Effector memory CD4-positive, alpha-beta T cell (primary cell): ENCODE results near the gene RAB1A.

Experiments
- DNase-seq, 3 donors: peaks; one replicate each; pipeline ENCODE4 v3.0.0-alpha.2; 2020
- H3K27ac ChIP-seq: 2 replicates; pipeline ENCODE4 v1.7.0; 2013; ENCODE audit warnings: mild to moderate bottlenecking, low read length, moderate library complexity; ENCODE audit not compliant: insufficient read depth, poor library complexity, severe bottlenecking
- H3K27me3 ChIP-seq: replicated peaks from 2 replicates; pipeline ENCODE4 v1.7.0; 2013; ENCODE audit warnings: mild to moderate bottlenecking, low read length; ENCODE audit not compliant: insufficient read depth, control insufficient read depth, poor library complexity, severe bottlenecking
- H3K36me3 ChIP-seq: 2 replicates; pipeline ENCODE4 v1.7.0; 2013; ENCODE audit warnings: mild to moderate bottlenecking, low read length, moderate library complexity; ENCODE audit not compliant: control insufficient read depth, insufficient read depth
- H3K4me1 ChIP-seq: 2 replicates; pipeline ENCODE4 v1.7.0; 2013; ENCODE audit warnings: low read length, mild to moderate bottlenecking; ENCODE audit not compliant: control insufficient read depth, insufficient read depth, poor library complexity, severe bottlenecking
- H3K4me3 ChIP-seq: 2 replicates; pipeline ENCODE4 v1.7.0; 2013; ENCODE audit warnings: low read length, low read depth, mild to moderate bottlenecking; ENCODE audit not compliant: insufficient read depth, poor library complexity, severe bottlenecking
- H3K9me3 ChIP-seq: 2 replicates; pipeline ENCODE4 v1.7.0; 2013; ENCODE audit warnings: mild to moderate bottlenecking, low read length, moderate library complexity; ENCODE audit not compliant: control insufficient read depth

Gene RAB1A

DNA sequence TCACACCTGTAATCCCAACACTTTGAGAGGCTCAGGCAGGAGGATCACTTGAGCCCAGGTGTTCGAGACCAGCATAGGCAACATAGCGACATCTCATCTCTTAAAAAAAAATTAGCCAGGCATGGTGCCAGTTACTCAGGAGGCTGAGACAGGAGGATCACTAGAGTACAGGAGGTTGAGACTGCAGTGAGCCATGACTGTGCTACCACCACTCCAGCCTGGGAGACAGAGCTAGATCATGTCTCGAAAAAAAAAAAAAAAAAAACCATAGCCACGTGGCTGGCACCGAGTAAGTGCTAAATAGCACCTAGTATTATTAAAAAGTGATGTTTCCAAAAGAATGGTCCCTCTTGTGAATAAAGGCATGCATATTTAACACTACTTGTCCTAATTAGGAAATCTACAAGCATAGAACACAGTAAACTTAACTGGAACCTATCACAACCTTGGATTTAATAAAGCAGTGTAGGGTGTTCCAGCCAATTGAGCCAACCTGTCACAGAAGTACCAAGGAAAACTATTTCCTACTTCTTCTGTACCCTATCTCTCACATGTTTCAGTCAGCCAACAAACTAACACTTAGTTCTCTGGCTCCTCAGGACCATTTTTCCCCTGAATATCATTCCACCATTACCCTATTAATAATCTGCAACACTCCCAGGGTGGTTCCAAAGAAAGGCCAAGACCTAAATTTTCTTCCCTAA, 8.8 kb downstream of the RAB1A start:
- Histone ChIP-seq H3K4me1 (peaks cover 9% of the 10 kb centered on the region), H3K27ac (no peak overlapping the region), H3K36me3 (no peaks in the 10 kb centered on the region)

DNA sequence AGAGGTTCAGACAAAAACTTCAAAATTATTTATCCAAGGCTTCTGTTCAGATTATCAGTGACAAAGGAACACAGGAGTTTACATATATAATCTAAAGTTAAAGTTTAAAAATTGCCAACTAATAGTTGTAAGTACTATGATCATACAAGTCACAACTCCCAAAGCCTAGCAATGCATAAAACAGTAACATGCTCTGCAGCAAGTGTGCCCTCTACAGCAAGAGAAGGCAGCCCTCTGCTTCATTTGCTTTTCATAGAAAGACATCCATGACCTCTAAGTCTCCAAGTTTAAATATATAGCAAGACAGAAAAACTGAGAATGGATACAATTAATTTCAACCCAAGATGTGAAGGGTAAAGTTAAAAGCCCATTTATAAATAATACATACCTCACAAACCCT, 13.3 kb downstream of the RAB1A start:
- H3K27ac ChIP-seq, result no peak overlapping the region
- H3K9me3 ChIP-seq, result no peaks in the 10 kb centered on the region
- H3K4me3 ChIP-seq, result no peak overlapping the region
- DNase-seq, result no peak
- no peaks in the 10 kb centered on the region for H3K27me3 ChIP-seq
- peaks cover 4% of the 10 kb centered on the region for H3K4me1 ChIP-seq
- H3K36me3 ChIP-seq, result no peaks in the 10 kb centered on the region

More for the DNA sequence above, 8.8 kb downstream of the RAB1A start:
- Histone ChIP-seq H3K4me3 (no peak overlapping the region), H3K9me3 (no peaks in the 10 kb centered on the region), H3K27me3 (no peaks in the 10 kb centered on the region)
- no peak for DNase-seq

DNA sequence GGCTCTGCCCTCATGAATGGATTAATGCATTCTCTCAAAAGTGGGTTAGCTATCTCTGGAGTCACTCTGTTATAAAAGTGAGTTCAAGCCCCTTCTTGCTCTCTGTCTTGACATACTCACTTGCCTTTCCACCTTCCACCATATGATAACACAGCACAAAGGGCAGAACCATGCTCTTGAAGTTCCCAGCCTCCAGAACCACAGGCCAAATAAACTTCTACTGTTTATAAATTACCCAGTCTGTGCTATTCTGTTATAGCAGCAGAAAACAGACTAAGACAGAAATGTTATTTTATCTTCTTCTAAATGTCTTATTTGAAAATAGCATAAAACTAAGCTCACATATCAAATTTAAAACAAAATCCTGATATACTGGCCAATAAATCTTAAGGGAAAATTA, 15.0 kb downstream of the RAB1A start:
- Histone ChIP-seq H3K36me3 (peaks cover 3% of the 10 kb centered on the region), H3K9me3 (no peaks in the 10 kb centered on the region), H3K4me1 (peaks cover 4% of the 10 kb centered on the region), H3K27me3 (no peaks in the 10 kb centered on the region), H3K27ac (no peak overlapping the region), H3K4me3 (no peak overlapping the region)
- no peak for DNase-seq

DNA sequence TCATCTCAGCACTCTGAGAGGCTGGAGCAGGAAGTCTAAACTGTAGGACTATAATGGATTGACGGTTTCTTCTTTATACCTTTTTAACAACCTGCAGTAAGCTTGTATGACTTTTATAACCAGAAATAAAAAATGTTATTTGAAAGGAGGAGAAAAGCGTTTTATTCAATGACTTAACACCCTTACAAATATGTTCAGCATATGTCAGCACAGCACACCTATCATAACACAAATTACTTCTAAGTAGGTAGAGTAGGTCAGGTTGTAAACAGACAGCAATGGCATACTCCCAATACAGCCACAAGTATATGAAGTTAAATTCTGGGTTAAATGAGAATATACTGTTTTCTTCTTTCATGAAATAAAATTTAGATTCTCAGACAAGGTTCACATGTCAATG, 16.1 kb downstream of the RAB1A start:
- Histone ChIP-seq H3K4me1 (peaks cover 4% of the 10 kb centered on the region), H3K9me3 (no peaks in the 10 kb centered on the region), H3K27me3 (no peaks in the 10 kb centered on the region), H3K27ac (no peak overlapping the region), H3K4me3 (no peak overlapping the region), H3K36me3 (peaks cover 3% of the 10 kb centered on the region)
- DNase-seq, result no peak

DNA sequence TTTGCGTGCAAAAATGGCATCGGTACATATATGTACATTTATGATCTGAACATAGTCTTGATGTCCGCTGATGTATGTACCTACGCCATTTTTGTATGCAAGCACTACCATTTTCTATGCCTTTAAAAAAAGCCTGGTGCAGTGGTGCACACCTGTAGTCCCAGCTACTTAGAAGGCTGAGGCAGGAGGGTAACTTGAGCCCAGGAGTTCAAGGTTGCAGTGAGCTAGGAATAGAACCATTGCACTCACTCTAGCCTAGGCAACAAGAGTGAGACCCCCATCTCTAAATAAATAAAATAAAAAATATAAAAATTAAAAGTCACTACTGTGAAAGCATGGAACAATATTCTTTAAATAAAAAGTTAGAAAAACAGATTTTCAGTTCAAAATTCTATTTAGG, 16.7 kb downstream of the RAB1A start:
- no peaks in the 10 kb centered on the region for H3K27me3 ChIP-seq
- peaks cover 4% of the 10 kb centered on the region for H3K4me1 ChIP-seq
- H3K36me3 ChIP-seq, result peaks cover 3% of the 10 kb centered on the region
- no peaks in the 10 kb centered on the region for H3K9me3 ChIP-seq
- no peak for DNase-seq
- H3K27ac ChIP-seq, result no peak overlapping the region
- no peak overlapping the region for H3K4me3 ChIP-seq

DNA sequence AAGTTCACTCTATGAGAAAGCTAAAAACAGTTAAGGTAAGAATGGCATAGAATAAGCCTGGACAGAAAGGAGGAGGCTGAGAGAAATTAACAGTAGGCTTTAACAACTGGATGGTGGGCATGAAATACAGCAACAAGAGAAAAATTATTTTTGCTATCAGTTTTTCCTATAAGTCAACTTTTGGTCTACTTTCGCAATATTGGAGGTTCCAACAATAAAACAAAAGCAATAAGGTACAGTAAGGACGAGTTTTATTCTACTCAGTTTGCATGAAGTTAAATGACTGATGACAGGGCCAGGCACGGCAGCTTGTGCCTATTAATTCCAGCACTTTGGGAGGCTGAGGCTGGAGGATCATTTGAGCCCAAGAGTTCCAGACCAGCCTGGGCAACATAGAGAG, 17.3 kb downstream of the RAB1A start:
- DNase-seq, result no peak
- no peaks in the 10 kb centered on the region for H3K27me3 ChIP-seq
- H3K4me3 ChIP-seq, result no peak overlapping the region
- peaks cover 4% of the 10 kb centered on the region for H3K4me1 ChIP-seq
- H3K36me3 ChIP-seq, result peaks cover 3% of the 10 kb centered on the region
- H3K27ac ChIP-seq, result no peak overlapping the region
- H3K9me3 ChIP-seq, result no peaks in the 10 kb centered on the region

DNA sequence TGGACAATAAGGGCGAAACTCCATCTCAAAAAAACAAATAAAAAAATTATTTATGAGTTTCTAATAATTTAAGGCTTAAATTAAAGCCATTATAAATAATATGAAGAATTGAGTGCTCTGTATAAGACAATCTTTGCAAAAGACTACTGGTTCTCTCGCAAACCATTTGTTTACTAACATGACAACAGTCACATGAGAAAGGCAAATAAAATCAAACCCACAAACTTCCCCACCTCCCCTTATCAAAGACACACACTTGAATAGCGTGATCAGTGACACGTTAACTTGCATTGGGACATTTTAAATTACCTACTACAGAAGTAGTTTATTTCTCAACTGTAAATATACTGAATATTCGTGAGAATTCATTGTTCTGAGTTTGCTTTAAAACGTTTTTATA, 21.1 kb downstream of the RAB1A start:
- Histone ChIP-seq H3K9me3 (no peaks in the 10 kb centered on the region), H3K4me3 (no peak overlapping the region), H3K27me3 (no peaks in the 10 kb centered on the region), H3K36me3 (peaks cover 9% of the 10 kb centered on the region), H3K27ac (no peak overlapping the region), H3K4me1 (peaks cover under 1% of the 10 kb centered on the region)
- no peak for DNase-seq

DNA sequence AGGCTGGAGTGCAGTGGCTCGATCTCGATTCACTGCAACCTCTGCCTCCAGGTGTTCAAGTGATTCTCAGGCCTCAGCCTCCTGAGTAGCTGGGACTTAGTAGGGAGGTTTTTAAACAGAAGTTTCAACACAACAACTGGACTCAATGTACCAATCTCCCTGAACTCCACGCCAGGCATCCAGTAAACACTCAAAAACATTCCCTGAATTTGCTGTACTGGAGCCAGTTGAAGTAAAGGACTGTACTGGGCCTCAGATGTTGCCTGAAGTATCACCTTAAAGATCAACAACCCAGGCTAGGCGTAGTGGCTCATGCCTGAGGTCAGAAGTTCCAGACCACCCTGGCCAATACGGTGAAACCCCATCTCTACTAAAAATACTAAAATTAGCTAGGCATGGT, 22.4 kb downstream of the RAB1A start:
- no peaks in the 10 kb centered on the region for H3K27me3 ChIP-seq
- no peak overlapping the region for H3K27ac ChIP-seq
- no peaks in the 10 kb centered on the region for H3K9me3 ChIP-seq
- H3K36me3 ChIP-seq, result peaks cover 10% of the 10 kb centered on the region
- no peaks in the 10 kb centered on the region for H3K4me1 ChIP-seq
- no peak overlapping the region for H3K4me3 ChIP-seq
- no peak for DNase-seq

DNA sequence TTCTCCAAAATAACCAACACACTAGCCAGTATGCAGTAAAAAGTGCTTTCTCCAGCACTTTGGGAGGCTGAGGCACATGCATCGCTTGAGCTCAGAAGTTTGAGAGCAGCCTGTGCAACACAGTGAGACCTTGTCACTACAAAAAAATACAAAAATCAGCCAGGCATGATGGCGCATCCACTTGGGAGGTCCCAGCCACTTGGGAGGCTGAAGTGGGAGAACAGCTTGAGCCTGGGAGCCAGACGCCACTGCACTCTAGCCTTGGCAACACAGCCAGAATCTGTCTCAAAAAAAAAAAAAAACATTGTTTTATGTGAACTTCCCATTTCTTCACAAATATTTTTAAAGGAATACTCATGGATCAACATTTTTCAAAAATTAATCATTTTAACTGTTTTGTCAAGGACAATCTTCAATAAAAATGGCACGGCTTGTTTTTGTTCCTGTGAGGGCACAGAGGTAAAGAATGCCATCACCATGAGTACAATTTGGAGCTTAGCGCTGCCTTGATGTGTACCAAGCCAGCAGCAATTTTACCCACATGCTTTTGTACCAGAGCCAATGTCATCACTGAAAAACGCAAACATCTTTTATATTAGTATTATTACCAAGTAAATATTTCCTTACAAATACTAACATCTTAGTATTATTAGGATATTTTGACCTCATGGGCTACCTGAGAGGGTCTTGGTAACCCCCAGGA, 26.7 kb downstream of the RAB1A start:
- H3K4me3 ChIP-seq, result no peak overlapping the region
- DNase-seq, result no peak
- H3K4me1 ChIP-seq, result no peaks in the 10 kb centered on the region
- H3K27ac ChIP-seq, result no peak overlapping the region
- no peaks in the 10 kb centered on the region for H3K9me3 ChIP-seq
- no peaks in the 10 kb centered on the region for H3K27me3 ChIP-seq
- H3K36me3 ChIP-seq, result peaks cover 22% of the 10 kb centered on the region

DNA sequence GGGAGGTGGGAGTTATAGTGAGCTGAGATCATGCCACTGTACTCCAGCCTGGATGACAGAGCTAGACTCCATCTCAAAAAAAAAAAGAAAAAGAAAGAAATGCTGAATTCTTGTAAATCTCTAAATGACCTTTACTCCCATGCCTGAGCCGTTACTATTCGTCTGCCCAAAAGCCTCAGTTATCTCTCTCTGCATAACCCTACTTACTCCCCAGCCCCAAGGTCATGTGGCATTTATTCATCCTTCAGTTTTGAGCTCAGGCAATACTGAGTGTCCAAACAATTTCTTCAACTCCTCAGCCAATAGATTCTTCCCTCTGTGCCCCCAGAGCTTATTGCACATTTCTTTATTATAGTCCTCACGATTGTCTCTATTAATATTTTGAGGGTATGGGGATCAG, 28.8 kb downstream of the RAB1A start:
- no peak overlapping the region for H3K4me3 ChIP-seq
- H3K27me3 ChIP-seq, result no peaks in the 10 kb centered on the region
- no peak overlapping the region for H3K27ac ChIP-seq
- no peaks in the 10 kb centered on the region for H3K4me1 ChIP-seq
- no peaks in the 10 kb centered on the region for H3K9me3 ChIP-seq
- no peak for DNase-seq
- peaks cover 35% of the 10 kb centered on the region for H3K36me3 ChIP-seq
